Gastroesophageal sphincter (tissue), 4 donors: Measurements from ENCODE around the gene ZMYM3. TPM values are rescaled to one million over a fixed set of nuclear protein-coding genes. Genes with fewer than 3 reads are reported as not detected.

Experiments
- ATAC-seq: fragments of 150-250 bp; one replicate; pipeline ENCODE4 v1.9.1; 2016; ENCODE audit warnings: mild to moderate bottlenecking, moderate library complexity
- H3K27ac ChIP-seq, 4 donors: fragments of 200-600 bp; sonication (generic) in 3 of 4; 1 replicate in 3 of 4; 2 replicates in 1 of 4; pipeline ENCODE4 v1.5.1; 2016 to 2019
- H3K27me3 ChIP-seq: fragments of 200-600 bp; sonication (generic); one replicate; pipeline ENCODE4 v1.5.1; 2019
- H3K36me3 ChIP-seq, 2 donors: fragments of 200-600 bp; sonication (generic); one replicate each; pipeline ENCODE4 v1.5.1; 2019; ENCODE audit warnings: control low read depth in 1 of 2
- H3K4me1 ChIP-seq, 3 donors: fragments of 200-600 bp; sonication (generic); 1 replicate in 2 of 3; 2 replicates in 1 of 3; pipeline ENCODE4 v1.5.1; 2016 to 2019; ENCODE audit warnings: control low read depth in 2 of 3
- H3K4me3 ChIP-seq, 2 donors: fragments of 200-600 bp; sonication (generic); one replicate each; pipeline ENCODE4 v1.5.1; 2019; ENCODE audit warnings: mild to moderate bottlenecking in 1 of 2, moderate library complexity in 1 of 2
- H3K9me3 ChIP-seq, 3 donors: fragments of 200-600 bp; sonication (generic); one replicate each; pipeline ENCODE4 v1.5.1; 2017 to 2019; ENCODE audit warnings: control low read depth in 2 of 3
- CTCF ChIP-seq, 4 experiments: fragments of 200-600 bp in 2 of 4; fragments of 450-650 bp in 2 of 4; sonication (generic) in 1 of 4; IDR thresholded peaks; one replicate each; pipeline ENCODE4 v1.5.1; 2017 to 2019; ENCODE audit warnings: antibody characterized with exemption in 4 of 4, mild to moderate bottlenecking in 2 of 4, moderate library complexity in 2 of 4
- EP300 ChIP-seq: sonication (generic); formaldehyde crosslinking; IDR thresholded peaks from one replicate; pipeline ENCODE4 v1.6.1; 2017; ENCODE audit warnings: antibody characterized with exemption, mild to moderate bottlenecking
- POLR2A ChIP-seq, 2 donors: fragments of 450-650 bp; IDR thresholded peaks; one replicate each; pipeline ENCODE4 v1.6.1; 2017; ENCODE audit warnings: antibody characterized with exemption in 2 of 2, mild to moderate bottlenecking in 2 of 2, moderate library complexity in 1 of 2
- POLR2AphosphoS5 ChIP-seq: sonication (generic); formaldehyde crosslinking; IDR thresholded peaks from one replicate; pipeline ENCODE4 v1.6.1; 2017; ENCODE audit warnings: antibody characterized with exemption
- WGBS, 2 donors: methylation state at CpG; one replicate each; pipeline ENCODE4 v1.1.5; 2018; ENCODE audit warnings: low coverage in 1 of 2; 5-methylcytosine and 5-hydroxymethylcytosine counted together
- total RNA-seq, 4 donors: library from RNA; depleted of rRNA; stranded (reverse); fragments of >200 nt; gene quantifications; one replicate each; pipeline ENCODE4 v1.1.0, GENCODE V29; 2016

Gene ZMYM3
- total RNA-seq, 4 donors from 2014 or later: 9.7 to 18.5 (median 13.4) TPM

GRCh38 chrX:71227370-71228062, 26.4 kb downstream of the ZMYM3 start:
- H3K27me3 ChIP-seq: peaks cover 6% of the 10 kb centered on the region
- H3K4me1 ChIP-seq: no peaks in the 10 kb centered on the region
- TF ChIP-seq POLR2A (IDR thresholded peaks at IDR 0.05) (no peak), EP300 (no peak), POLR2AphosphoS5 (no peak), CTCF (IDR thresholded peaks at IDR 0.05) (no peak)
- H3K27ac ChIP-seq: no peak overlapping the region
- H3K36me3 ChIP-seq: no peaks in the 10 kb centered on the region
- ATAC-seq: no peak
- H3K4me3 ChIP-seq: no peak overlapping the region
- 67 to 89% methylated on average over 3 to 5 of the region's 5 CpGs for WGBS, 2 donors
- H3K9me3 ChIP-seq: no peaks in the 10 kb centered on the region

GRCh38 chrX:71225676-71226075, 28.3 kb downstream of the ZMYM3 start:
- Histone ChIP-seq H3K9me3 (no peaks in the 10 kb centered on the region), H3K27me3 (peaks cover 6% of the 10 kb centered on the region), H3K27ac (no peak overlapping the region), H3K4me1 (no peaks in the 10 kb centered on the region), H3K36me3 (no peaks in the 10 kb centered on the region), H3K4me3 (no peak overlapping the region)
- TF ChIP-seq CTCF (IDR thresholded peaks at IDR 0.05) (no peak), EP300 (no peak), POLR2A (IDR thresholded peaks at IDR 0.05) (no peak), POLR2AphosphoS5 (no peak)
- no peak for ATAC-seq
- 63 to 70% methylated on average over 2 to 5 of the region's 5 CpGs for WGBS, 2 donors

- ATAC-seq: no peak
- 64 to 70% methylated on average over 2 of the region's 2 CpGs for WGBS, 2 donors
- H3K27ac ChIP-seq: no peak overlapping the region
- no peaks in the 10 kb centered on the region for H3K36me3 ChIP-seq
- H3K9me3 ChIP-seq: no peaks in the 10 kb centered on the region
- TF ChIP-seq POLR2AphosphoS5 (no peak), CTCF (IDR thresholded peaks at IDR 0.05) (no peak), EP300 (no peak), POLR2A (IDR thresholded peaks at IDR 0.05) (no peak)
- H3K27me3 ChIP-seq: peaks cover 6% of the 10 kb centered on the region
- no peak overlapping the region for H3K4me3 ChIP-seq
- H3K4me1 ChIP-seq: no peaks in the 10 kb centered on the region
These were observed 28.9 kb downstream of the ZMYM3 start for GRCh38 chrX:71225009-71225408.

- no peak for ATAC-seq
These were observed 29.7 kb downstream of the ZMYM3 start for GRCh38 chrX:71224098-71224708.

More at GRCh38 chrX:71224098-71224708, 29.7 kb downstream of the ZMYM3 start:
- no peaks in the 10 kb centered on the region for H3K4me1 ChIP-seq
- H3K4me3 ChIP-seq: no peak overlapping the region
- H3K36me3 ChIP-seq: no peaks in the 10 kb centered on the region
- H3K27ac ChIP-seq: no peak overlapping the region
- peaks cover 6% of the 10 kb centered on the region for H3K27me3 ChIP-seq
- TF ChIP-seq CTCF (IDR thresholded peaks at IDR 0.05) (no peak), POLR2AphosphoS5 (no peak), POLR2A (IDR thresholded peaks at IDR 0.05) (no peak), EP300 (no peak)
- H3K9me3 ChIP-seq: no peaks in the 10 kb centered on the region
- WGBS, 2 donors: 93% methylated on average over 9 of the region's 32 CpGs; no CpG with 5 or more reads in 1 of the 2 donors
